Fibroblast of lung (primary cell): ENCODE measurements around the gene FAM3B. TPM values are rescaled to one million over a fixed set of nuclear protein-coding genes. Genes with fewer than 3 reads are reported as not detected.

ENCODE experiments used
- DNase-seq, 2 donors: peaks; one replicate each; pipeline versions ENCODE4 v3.0.0 to v3.0.0-alpha.2; 2010; ENCODE audit warnings: low read depth in 2 of 2
- H2AFZ ChIP-seq: 2 replicates; pipeline ENCODE4 v1.5.1; 2012; ENCODE audit warnings: low read length, control low read depth, inconsistent platforms
- H3K27ac ChIP-seq: 2 replicates; pipeline ENCODE4 v1.5.1; 2011; ENCODE audit warnings: low read length, control low read depth; ENCODE audit not compliant: insufficient read depth
- H3K27me3 ChIP-seq: 2 replicates; pipeline ENCODE4 v1.5.1; 2011; ENCODE audit warnings: mild to moderate bottlenecking, low read length; ENCODE audit not compliant: control insufficient read depth, insufficient read depth
- H3K36me3 ChIP-seq: 2 replicates; pipeline ENCODE4 v1.5.1; 2011; ENCODE audit warnings: low read length; ENCODE audit not compliant: control insufficient read depth, insufficient read depth
- H3K4me1 ChIP-seq: 2 replicates; pipeline ENCODE4 v1.5.1; 2011; ENCODE audit warnings: low read length; ENCODE audit not compliant: control insufficient read depth, insufficient read depth; ENCODE audit errors: extremely low read depth
- H3K4me2 ChIP-seq: 2 replicates; pipeline ENCODE4 v1.5.1; 2011; ENCODE audit warnings: low read length, control low read depth; ENCODE audit not compliant: insufficient read depth; ENCODE audit errors: extremely low read depth
- H3K4me3 ChIP-seq, 4 experiments: fragments of 200-600 bp in 1 of 4; sonication (generic) in 1 of 4; replicated peaks in 1 of 4; 2 replicates each; pipeline ENCODE4 v1.5.1; 2011 to 2016; ENCODE audit warnings: low read length in 4 of 4, low read depth in 3 of 4, mild to moderate bottlenecking in 3 of 4, control low read depth in 2 of 4, inconsistent platforms in 1 of 4, mixed read lengths in 1 of 4; ENCODE audit not compliant: insufficient read depth in 1 of 4; ENCODE audit errors: control extremely low read depth in 1 of 4
- H3K79me2 ChIP-seq: 2 replicates; pipeline ENCODE4 v1.5.1; 2012; ENCODE audit warnings: mild to moderate bottlenecking, low read length, inconsistent platforms; ENCODE audit not compliant: control insufficient read depth, insufficient read depth
- H3K9ac ChIP-seq: 2 replicates; pipeline ENCODE4 v1.5.1; 2011; ENCODE audit warnings: mild to moderate bottlenecking, low read length, control low read depth; ENCODE audit not compliant: insufficient read depth
- H3K9me3 ChIP-seq: 2 replicates; pipeline ENCODE4 v1.5.1; 2012; ENCODE audit warnings: low read depth, low read length; ENCODE audit not compliant: control insufficient read depth, insufficient read depth
- H4K20me1 ChIP-seq: 2 replicates; pipeline ENCODE4 v1.5.1; 2011; ENCODE audit warnings: low read length; ENCODE audit not compliant: control insufficient read depth, insufficient read depth; ENCODE audit errors: extremely low read depth
- EZH2 ChIP-seq: IDR thresholded peaks from 2 replicates; pipeline ENCODE4 v1.5.1; 2012; ENCODE audit warnings: low read length, control low read depth, mild to moderate bottlenecking; ENCODE audit errors: missing control alignments
- polyA plus RNA-seq, 2 donors: library from polyadenylated mRNA; depleted of rRNA in 1 of 2; stranded (reverse) in 1 of 2; unstranded in 1 of 2; fragments of >200 nt; gene quantifications; 2 replicates each; pipeline ENCODE4 v1.2.1, GENCODE V29; 2011 to 2012; ENCODE audit warnings: missing spikeins in 1 of 2
- total RNA-seq: library from RNA; depleted of rRNA; stranded (reverse); fragments of >200 nt; gene quantifications from 2 replicates; pipeline ENCODE4 v1.2.1, GENCODE V29; 2014
- TF ChIP-seq, protein P1 (sequence below), 2 donors: IDR thresholded peaks in 1 of 2; conservative IDR thresholded peaks in 1 of 2; 1 replicate in 1 of 2; 2 replicates in 1 of 2; pipeline ENCODE4 v1.5.1; 2011 to 2012; ENCODE audit warnings: low read length in 2 of 2, control low read depth in 1 of 2, inconsistent platforms in 1 of 2, low read depth in 1 of 2, mild to moderate bottlenecking in 1 of 2

The FAM3B gene
- total and polyA plus RNA-seq, 2 donors (not counting 1 experiment from before 2014, with no cell fraction given): not detected

DNA sequence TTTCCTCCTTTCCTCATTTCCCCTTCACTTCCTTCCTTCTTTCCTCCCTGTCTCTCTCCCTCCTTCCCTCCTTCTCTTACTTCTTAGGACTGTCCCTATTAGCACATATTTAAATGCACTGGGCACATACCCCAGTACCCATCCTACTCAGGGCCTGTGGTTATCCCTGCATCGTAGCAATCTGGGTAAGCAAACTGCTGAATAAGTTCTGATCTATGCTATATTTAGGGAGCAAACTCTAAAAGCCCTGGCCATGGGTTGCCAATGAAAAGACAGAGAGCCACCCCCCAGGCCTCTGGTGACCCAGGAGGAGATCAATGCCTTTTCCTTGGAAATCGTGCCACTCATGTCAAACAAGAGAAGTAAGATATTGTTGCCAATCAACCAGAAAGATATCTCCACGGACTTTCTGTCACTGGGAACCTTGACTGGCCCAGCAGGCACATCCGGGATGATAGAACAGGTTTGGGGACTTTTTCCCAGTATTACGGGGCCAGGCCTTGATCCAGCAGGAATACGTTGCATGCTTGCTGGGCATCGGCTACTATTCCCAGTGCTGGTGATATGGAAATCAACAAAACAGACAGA lies 5.4 kb downstream of the FAM3B start:
- Histone ChIP-seq H3K79me2 (no peaks in the 10 kb centered on the region), H4K20me1 (no peaks in the 10 kb centered on the region), H3K9me3 (no peaks in the 10 kb centered on the region), H3K36me3 (no peaks in the 10 kb centered on the region), H3K4me1 (no peaks in the 10 kb centered on the region), H3K4me2 (no peak overlapping the region), H3K27ac (no peak overlapping the region), H3K4me3 (no peak overlapping the region), H2AFZ (no peak overlapping the region), H3K27me3 (peaks cover 7% of the 10 kb centered on the region), H3K9ac (no peak overlapping the region)
- DNase-seq: no peak
- TF ChIP-seq, protein P1, sequence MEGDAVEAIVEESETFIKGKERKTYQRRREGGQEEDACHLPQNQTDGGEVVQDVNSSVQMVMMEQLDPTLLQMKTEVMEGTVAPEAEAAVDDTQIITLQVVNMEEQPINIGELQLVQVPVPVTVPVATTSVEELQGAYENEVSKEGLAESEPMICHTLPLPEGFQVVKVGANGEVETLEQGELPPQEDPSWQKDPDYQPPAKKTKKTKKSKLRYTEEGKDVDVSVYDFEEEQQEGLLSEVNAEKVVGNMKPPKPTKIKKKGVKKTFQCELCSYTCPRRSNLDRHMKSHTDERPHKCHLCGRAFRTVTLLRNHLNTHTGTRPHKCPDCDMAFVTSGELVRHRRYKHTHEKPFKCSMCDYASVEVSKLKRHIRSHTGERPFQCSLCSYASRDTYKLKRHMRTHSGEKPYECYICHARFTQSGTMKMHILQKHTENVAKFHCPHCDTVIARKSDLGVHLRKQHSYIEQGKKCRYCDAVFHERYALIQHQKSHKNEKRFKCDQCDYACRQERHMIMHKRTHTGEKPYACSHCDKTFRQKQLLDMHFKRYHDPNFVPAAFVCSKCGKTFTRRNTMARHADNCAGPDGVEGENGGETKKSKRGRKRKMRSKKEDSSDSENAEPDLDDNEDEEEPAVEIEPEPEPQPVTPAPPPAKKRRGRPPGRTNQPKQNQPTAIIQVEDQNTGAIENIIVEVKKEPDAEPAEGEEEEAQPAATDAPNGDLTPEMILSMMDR (conservative IDR thresholded peaks at IDR 0.05 in 1 of 2, IDR thresholded peaks at IDR 0.05 in 1 of 2; ENCODE audit: low read depth in 1 of 2, low read length in 2 of 2): no peak
- no peak for TF ChIP-seq EZH2

DNA sequence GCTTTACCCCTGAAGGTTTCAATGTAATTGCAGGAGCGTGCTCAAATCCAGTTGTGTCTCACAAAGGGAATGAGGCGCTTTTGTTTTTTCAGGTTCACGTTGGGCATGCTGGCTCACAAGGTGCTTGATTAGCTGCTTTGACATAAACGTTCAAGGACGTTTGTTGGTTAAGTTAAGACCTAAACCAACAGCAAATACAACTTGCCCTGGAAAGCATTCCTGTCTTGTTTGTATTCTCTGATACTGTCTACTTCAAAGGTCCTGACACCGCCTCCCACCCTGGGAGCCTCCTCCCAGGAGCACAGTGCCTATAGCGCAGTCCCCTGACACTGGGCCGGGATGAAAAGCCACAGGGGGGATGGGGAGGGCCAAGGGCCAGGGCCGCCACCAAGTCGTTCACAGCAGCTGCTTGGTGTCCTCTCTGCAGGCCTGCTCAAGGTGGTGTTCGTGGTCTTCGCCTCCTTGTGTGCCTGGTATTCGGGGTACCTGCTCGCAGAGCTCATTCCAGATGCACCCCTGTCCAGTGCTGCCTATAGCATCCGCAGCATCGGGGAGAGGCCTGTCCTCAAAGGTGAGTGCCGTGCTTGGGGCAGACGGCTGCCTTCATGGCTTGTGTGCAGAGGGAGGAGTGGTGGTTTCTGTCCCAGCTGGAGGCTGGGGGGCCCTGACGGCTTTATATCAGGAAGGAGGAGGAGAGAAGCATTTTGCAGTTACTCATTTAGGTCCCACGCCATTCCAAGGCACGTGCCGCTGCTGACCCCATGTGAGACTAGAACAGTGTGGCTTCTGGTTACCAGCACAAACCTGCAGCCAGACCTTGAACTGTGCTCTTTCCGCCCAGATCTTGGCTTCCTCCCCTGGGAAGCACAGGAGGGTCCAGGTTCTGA lies 6.1 kb downstream of the FAM3B start:
- TF ChIP-seq EZH2: no peak
- TF ChIP-seq, protein P1 (conservative IDR thresholded peaks at IDR 0.05 in 1 of 2, IDR thresholded peaks at IDR 0.05 in 1 of 2; ENCODE audit: low read depth in 1 of 2, low read length in 2 of 2): no peak
- Histone ChIP-seq H3K4me3 (no peak overlapping the region), H3K9ac (no peak overlapping the region), H3K9me3 (no peaks in the 10 kb centered on the region), H4K20me1 (no peaks in the 10 kb centered on the region), H3K27ac (no peak overlapping the region), H2AFZ (no peak overlapping the region), H3K4me1 (no peaks in the 10 kb centered on the region), H3K36me3 (no peaks in the 10 kb centered on the region), H3K4me2 (no peak overlapping the region), H3K27me3 (peaks cover 3% of the 10 kb centered on the region), H3K79me2 (no peaks in the 10 kb centered on the region)
- DNase-seq: no peak

- TF ChIP-seq, protein P1 (conservative IDR thresholded peaks at IDR 0.05 in 1 of 2, IDR thresholded peaks at IDR 0.05 in 1 of 2; ENCODE audit: low read depth in 1 of 2, low read length in 2 of 2): no peak
- TF ChIP-seq EZH2: no peak
- no peaks in the 10 kb centered on the region for H3K4me1 ChIP-seq
- no peak overlapping the region for H3K4me2 ChIP-seq
- no peak overlapping the region for H3K9ac ChIP-seq
- H3K27ac ChIP-seq: no peak overlapping the region
- H2AFZ ChIP-seq: no peak overlapping the region
- H3K27me3 ChIP-seq: no peaks in the 10 kb centered on the region
- no peaks in the 10 kb centered on the region for H4K20me1 ChIP-seq
- H3K4me3 ChIP-seq: no peak overlapping the region
- DNase-seq: no peak
- H3K9me3 ChIP-seq: no peaks in the 10 kb centered on the region
- no peaks in the 10 kb centered on the region for H3K79me2 ChIP-seq
- H3K36me3 ChIP-seq: no peaks in the 10 kb centered on the region
These were observed 8.7 kb downstream of the FAM3B start for GRCh38 chr21:41325138-41325912.
